Measurements from ENCODE around the gene APOA4.

The APOA4 gene

DNA sequence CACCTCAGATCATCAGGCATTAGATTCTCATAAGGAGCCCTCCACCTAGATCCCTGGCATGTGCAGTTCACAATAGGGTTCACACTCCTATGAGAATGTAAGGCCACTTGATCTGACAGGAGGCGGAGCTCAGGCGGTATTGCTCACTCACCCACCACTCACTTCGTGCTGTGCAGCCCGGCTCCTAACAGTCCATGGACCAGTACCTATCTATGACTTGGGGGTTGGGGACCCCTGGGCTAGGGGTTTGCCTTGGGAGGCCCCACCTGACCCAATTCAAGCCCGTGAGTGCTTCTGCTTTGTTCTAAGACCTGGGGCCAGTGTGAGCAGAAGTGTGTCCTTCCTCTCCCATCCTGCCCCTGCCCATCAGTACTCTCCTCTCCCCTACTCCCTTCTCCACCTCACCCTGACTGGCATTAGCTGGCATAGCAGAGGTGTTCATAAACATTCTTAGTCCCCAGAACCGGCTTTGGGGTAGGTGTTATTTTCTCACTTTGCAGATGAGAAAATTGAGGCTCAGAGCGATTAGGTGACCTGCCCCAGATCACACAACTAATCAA is 8.8 kb upstream of the APOA4 start:
- DNase-seq (ENCODE audit: extremely low read depth in 1 of 2, low read depth in 1 of 2) = no peak

DNA sequence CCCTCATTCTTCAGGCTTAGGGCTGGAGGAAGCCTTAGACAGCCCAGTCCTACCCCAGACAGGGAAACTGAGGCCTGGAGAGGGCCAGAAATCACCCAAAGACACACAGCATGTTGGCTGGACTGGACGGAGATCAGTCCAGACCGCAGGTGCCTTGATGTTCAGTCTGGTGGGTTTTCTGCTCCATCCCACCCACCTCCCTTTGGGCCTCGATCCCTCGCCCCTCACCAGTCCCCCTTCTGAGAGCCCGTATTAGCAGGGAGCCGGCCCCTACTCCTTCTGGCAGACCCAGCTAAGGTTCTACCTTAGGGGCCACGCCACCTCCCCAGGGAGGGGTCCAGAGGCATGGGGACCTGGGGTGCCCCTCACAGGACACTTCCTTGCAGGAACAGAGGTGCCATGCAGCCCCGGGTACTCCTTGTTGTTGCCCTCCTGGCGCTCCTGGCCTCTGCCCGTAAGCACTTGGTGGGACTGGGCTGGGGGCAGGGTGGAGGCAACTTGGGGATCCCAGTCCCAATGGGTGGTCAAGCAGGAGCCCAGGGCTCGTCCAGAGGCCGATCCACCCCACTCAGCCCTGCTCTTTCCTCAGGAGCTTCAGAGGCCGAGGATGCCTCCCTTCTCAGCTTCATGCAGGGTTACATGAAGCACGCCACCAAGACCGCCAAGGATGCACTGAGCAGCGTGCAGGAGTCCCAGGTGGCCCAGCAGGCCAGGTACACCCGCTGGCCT is 7.2 kb upstream of the APOA4 start:
- no peak for DNase-seq (ENCODE audit: extremely low read depth in 1 of 2, low read depth in 1 of 2)

DNA sequence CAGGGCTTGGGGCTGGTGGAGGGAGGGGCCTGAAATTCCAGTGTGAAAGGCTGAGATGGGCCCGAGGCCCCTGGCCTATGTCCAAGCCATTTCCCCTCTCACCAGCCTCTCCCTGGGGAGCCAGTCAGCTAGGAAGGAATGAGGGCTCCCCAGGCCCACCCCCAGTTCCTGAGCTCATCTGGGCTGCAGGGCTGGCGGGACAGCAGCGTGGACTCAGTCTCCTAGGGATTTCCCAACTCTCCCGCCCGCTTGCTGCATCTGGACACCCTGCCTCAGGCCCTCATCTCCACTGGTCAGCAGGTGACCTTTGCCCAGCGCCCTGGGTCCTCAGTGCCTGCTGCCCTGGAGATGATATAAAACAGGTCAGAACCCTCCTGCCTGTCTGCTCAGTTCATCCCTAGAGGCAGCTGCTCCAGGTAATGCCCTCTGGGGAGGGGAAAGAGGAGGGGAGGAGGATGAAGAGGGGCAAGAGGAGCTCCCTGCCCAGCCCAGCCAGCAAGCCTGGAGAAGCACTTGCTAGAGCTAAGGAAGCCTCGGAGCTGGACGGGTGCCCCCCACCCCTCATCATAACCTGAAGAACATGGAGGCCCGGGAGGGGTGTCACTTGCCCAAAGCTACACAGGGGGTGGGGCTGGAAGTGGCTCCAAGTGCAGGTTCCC is 6.5 kb upstream of the APOA4 start, which contains the start of gene APOC3:
TSS of gene APOC3 (plus strand) at position 383 of the 659 bp plus-strand sequence. CDS start 676 bp downstream, outside the sequence.
- no peak for DNase-seq (ENCODE audit: extremely low read depth in 1 of 2, low read depth in 1 of 2)

DNA sequence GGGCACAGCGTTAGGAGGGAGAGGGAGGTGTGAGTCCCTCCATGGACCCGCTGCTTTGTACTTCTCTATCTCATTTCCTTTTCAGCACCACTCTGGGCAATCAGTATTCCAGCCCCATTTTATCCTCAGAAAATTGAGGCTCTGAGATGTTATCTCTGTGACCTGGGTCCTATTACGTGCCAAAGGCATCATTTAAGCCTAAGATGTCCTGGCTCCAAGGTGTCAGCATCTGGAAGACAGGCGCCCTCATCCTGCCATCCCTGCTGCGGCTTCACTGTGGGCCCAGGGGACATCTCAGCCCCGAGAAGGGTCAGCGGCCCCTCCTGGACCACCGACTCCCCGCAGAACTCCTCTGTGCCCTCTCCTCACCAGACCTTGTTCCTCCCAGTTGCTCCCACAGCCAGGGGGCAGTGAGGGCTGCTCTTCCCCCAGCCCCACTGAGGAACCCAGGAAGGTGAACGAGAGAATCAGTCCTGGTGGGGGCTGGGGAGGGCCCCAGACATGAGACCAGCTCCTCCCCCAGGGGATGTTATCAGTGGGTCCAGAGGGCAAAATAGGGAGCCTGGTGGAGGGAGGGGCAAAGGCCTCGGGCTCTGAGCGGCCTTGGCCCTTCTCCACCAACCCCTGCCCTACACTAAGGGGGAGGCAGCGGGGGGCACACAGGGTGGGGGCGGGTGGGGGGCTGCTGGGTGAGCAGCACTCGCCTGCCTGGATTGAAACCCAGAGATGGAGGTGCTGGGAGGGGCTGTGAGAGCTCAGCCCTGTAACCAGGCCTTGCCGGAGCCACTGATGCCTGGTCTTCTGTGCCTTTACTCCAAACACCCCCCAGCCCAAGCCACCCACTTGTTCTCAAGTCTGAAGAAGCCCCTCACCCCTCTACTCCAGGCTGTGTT is 5.8 kb upstream of the APOA4 start:
- DNase-seq (ENCODE audit: extremely low read depth in 1 of 2, low read depth in 1 of 2) = no peak

DNA sequence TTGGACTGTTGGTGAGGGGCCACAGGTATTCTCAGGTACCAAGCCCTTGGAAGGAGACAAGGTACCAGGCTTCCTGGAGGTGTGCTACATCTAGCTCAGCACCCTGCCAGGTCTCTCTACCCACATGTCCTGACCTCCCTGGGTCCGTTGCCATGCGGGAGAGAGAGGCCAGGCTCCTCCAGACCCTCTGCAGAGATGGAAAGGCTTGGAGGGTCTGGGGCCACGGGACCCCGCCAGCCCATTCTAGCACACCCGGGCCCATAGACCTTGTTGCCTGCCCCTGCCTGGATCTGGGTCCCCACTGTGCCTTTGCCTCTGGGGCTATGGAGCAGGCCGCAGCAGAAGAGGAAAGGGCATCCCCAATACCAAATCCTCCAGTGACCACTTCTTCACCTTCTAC is 4.4 kb upstream of the APOA4 start:
- DNase-seq (ENCODE audit: extremely low read depth in 1 of 2, low read depth in 1 of 2) = no peak

DNA sequence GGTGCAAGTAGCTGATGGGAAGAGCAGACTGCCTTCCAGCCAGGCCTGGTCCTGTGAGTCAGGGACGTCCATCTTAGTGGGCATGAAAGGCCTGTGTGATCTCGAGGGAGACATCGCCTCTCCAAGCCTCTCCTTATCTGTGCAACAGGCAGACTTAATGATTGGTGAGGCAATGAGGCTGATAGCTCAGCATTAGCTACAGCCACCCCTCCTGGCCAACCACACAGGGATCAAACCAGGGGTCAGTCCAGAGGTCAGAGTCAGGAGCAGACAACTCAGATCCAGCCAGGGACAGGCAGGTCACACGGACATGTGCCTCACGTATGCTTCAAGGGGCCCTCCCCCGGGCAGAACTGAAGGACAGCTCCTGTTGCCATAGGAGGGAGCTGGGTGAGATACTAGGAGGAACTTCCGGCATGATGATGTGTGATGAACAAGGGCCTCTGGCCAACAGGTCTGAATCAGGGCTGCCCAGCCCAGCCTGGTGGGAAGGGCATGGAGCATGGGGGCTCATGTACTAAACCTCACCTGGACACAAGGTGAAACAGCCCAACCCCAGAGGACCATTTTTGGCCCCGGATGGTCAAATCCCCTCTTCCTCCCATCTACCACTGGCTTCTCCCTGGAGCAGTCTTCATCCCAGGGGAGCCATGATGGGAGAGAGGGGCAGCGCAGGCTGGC is 3.8 kb upstream of the APOA4 start:
- DNase-seq (ENCODE audit: extremely low read depth in 1 of 2, low read depth in 1 of 2) = no peak

DNA sequence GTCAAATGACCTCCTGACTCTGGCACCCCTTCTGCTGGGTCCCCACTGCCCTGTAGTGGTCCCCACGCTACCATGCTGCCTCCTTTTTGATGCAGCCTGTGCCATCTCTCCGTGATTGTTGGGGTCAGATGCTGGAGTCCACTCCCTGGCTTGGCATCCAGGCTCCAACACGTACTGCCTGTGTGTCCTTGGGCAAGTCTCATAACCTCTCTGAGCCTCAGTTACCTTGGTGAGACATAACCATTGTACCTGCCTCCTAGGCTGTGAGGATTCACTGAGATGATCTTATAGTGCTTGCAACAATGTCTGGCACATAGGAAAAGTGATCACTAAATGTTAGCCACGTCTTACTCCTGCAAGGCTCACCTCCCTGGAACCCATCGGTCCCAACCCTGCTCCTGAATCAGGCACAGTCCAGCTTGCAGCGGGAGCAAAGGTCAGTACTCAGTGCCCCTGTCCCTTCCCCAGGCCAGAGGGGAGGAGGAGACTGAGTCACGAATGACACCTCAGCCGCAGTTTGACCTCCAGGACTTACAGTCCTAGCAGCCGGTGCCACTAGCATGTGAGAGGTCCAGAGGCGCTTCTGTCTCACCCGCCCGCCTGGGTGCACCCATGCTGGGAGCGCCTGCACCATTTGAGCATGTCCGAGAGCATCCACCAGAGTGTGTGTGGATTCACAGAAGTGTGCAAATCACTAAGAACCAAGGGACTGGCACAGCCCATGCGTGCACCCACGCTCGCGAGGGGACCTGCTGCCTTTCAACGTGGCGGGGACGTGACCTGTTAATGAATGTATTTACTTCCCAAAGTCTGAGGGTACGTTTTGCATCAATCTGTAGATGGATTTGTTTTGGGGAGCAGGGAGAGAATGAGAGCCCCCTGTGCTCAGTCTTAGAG is 3.0 kb upstream of the APOA4 start:
- DNase-seq (ENCODE audit: extremely low read depth in 1 of 2, low read depth in 1 of 2) = no peak

DNA sequence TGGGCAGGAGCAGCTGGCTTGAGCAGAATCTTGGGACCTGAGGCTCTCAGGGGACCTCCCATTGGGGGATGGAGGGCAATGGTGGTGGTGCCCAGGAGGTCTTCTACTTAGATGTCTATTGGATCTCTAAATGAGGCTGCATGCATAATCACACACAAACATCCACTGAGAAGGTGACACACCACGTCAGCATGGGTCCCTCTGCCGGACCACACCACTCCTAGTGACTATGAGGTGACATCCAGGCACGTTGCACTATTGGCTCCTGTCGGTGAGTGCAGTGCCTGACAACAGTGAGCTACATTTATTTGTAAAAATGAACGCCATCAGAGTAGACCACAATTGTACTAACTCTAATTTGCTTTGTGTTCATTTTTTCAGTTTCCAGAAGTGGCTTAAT is 2.3 kb upstream of the APOA4 start:
- DNase-seq (ENCODE audit: extremely low read depth in 1 of 2, low read depth in 1 of 2) = no peak

DNA sequence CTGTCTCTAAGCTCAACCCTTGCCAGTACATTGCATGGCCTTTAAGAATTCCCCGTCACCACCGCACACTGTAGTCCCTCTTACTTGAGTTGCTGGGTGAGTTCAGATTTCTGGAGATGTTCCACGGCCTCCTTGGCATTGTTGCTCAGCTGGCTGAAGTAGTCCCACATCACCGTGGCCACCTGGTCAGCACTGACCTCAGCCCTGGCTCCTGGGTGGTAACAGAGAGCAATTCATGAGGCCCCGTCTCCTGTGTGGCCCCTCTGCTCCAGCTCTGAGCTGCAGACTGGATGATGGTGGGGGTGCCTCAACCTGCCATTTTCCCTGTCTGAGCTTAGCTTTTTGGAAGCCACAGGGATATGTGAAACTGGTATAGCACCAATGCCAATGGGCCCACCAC is 529 bp downstream of the APOA4 start:
- no peak for DNase-seq (ENCODE audit: extremely low read depth in 1 of 2, low read depth in 1 of 2)

DNA sequence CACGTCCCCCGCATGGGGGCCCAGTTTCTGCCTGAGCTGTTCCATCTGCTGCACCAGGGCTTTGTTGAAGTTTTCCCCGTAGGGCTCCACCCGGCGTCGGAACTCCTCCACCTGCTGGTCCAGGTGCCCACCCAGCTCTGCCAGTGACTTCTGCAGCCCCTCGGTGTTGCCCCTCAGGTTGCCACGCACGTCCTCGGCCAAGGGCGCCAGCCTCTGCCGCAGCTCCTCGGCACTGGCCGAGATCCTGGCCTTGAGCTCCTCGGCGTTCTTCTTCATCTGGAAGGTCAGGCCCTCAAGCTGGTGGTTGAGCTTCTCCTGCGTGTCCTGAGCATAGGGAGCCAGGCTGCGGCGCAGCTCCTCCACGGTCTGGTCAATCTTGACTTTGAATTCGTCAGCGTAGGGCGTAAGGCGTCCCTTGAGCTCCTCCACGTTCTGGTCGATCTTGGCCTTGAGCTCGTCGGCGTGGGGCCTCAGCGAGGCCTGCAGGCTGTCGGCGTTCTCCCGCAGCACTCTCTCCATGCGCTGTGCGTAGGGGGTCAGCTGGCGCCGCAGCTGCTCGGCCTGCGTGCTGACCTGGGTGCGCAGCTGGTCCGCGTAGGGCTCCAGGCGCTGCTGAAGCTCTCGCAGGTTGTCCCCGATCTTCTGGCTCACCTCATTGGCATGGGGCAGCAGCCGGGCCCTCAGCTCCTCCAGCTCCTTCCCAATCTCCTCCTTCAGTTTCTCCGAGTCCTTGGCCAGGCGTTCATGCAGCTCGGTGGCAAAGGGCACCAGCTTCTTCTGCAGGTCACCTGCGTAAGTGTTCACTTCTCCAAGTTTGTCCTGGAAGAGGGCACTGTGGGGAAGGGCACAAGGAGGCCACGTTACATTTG is 1.8 kb downstream of the APOA4 start:
- DNase-seq (ENCODE audit: extremely low read depth in 1 of 2, low read depth in 1 of 2) = no peak

DNA sequence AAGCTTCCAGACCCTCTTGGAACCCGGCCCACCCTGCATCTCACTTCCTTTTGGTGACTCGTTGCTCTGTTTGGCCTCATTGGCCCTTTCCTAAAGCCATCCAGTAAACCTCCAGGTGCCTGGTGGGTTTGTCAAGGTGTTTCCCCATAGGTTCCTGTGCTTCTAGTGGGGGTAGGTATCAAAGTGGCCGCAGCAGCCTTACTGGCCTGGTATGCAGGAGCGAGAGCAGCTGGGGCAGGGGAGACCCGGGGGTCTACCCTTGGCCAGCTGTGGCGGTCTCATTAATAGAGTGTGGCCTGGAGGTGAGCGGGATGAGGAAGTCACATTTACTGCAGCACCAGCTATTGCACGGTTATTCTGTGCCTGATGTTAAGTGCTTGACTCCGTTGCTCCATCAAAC is 4.1 kb downstream of the APOA4 start:
- no peak for DNase-seq (ENCODE audit: extremely low read depth in 1 of 2, low read depth in 1 of 2)

DNA sequence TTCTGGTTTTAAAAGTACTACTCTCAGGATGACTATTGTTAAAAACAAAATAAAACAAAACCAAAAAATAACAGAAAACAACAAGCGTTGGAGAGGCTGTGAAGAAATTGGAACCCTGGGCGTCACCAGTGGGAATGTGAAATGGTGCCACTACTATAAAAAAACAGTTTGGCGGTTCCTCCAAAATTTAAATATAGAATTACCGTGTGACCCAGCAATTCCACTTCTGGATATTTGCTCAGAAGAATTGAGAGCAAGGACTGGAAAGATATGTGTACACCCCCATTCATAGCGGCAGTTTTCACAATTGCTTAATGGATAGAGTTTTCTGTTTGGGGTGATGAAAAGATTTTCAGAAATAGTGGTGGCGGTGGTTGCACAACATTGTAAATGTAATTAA is 8.6 kb downstream of the APOA4 start:
- no peak for DNase-seq (ENCODE audit: extremely low read depth in 1 of 2, low read depth in 1 of 2)

DNA sequence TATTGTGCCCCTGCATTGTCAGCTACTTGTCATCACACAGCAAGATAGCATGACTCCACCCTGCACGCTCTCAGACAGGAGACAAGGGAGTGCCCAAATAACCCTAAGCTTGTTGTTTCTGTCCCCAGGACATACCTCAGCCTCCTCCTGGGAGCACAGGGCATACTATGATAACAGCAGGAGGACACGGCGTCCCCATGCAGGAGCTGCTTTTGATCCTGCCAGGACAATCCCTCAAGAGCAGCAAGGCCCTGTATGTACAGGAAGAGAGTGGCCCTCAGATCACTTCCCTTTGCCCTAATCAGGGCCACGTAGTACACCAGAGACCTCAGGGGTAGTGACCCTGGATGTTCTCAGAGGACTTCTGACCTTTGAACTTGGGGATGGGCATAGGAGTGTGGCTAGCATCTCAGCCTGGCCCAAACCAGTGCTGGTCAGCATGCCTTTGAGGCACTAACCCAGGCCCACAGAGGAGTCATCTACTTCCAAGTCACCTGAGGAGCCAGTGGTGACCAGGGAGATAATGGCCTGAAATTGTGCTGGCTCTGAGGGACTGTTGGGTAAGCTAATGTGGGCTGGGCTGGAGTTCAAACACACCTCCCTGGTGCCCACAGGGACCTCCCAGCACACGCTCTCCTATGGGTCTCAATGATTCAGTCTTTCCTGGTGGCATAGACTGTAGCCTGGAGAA is 9.2 kb downstream of the APOA4 start:
- DNase-seq (ENCODE audit: extremely low read depth in 1 of 2, low read depth in 1 of 2) = no peak

DNA sequence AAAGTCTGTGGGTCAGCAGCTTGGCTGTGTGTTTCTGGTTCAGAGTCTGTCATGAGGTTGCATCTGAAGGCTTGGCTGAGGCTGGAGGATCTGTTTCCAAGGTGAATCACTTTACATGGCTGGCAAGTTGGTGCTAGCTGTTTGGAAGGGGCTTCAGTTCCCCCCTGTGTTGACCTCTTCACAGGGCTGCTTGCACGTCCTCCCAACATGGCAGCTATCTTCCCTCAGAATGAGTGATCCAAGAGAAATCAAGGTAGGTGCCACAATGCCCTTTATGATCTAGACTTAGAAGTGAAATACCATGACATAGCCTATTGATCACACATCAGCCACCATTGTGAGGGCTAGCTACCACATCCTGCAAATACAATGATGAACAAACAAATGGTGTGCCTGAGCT is 9.9 kb downstream of the APOA4 start:
- DNase-seq (ENCODE audit: extremely low read depth in 1 of 2, low read depth in 1 of 2) = no peak

DNA sequence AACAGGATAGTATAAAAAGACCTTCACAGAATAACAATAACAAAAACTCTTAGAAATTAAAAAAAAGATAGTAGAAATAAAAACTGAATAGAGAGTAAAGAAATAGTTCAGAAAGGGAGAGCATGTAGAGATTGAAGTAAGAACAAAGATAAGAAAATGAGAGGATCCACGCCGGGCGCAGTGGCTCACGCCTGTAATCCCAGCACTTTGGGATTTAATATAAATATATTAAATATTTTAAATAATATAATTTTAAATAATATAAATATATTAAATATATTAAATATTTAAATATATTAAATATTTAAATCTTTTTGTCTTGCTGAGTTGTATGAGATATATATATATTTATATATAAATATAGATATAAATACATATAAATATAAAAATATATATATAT is 11.0 kb downstream of the APOA4 start:
- no peak for DNase-seq (ENCODE audit: extremely low read depth in 1 of 2, low read depth in 1 of 2)

DNA sequence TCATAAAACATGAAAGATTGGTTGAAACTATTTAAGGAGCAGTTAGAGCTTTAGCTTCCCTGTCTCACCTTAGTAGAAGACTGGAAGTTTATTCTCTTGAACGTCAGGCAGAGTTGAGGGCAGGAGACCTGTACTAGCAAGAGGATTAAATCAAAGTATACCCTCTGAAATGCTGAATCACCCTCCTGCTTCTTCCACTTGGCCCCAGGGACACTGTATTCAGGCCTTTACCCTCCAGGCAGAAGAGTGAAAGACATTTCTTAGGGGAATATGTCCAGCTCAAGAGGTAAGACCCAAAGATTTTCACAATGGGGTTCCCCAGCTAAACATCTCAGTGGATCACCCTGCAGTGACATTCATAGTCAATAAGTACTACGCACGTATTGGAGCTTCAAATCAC is 11.9 kb downstream of the APOA4 start:
- DNase-seq (ENCODE audit: extremely low read depth in 1 of 2, low read depth in 1 of 2) = no peak

DNA sequence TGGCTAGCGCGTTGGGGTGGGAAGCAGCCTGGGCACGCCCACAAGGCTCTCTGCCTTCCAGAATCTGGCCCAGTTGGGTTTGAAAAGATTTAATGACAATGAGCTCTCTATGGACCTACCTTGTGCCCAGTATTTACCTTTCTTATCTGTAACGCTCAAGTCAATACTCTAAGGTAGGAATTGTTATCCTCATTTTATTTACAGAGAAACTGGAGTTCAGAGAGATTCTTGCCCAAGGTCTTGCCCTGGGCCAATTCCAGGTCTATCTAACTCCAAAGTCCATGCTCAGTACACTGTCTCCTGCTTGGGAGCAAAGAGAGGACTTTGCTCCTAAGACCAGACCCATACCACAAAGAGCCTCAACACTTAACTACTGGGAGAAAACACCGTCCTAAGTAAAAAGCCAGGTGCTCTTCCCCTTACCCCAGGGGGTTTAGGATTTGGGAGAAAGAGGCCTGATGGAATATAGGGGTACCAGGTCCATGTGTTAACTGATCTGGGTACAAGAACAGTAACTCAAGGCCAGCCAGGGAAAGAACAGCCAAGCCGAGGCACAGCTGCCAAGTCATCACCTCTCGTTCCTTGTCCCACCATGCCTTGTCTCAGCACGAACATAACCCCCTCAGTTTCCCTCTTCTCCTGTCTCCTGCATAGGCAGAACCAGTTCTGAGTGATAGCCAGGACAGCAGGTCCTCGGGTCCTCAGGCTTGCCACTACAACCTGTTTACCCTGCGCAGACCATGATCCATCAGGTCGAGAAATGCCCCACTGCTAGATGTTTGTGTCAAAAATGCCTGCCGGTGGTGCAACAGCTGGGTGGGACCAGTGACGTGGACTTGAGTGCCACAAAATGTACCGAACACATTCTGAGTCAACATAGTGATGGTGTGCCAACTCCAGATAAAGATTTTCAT is 14.6 kb downstream of the APOA4 start:
- DNase-seq (ENCODE audit: extremely low read depth in 1 of 2, low read depth in 1 of 2) = no peak
